Epidermal melanocyte (primary cell): ENCODE measurements around the gene RXRA.

ENCODE experiments used
- DNase-seq: peaks from one replicate; pipeline ENCODE4 v3.0.0; 2011; ENCODE audit warnings: low spot score; ENCODE audit not compliant: insufficient read length

RXRA gene

GRCh38 chr9:134449180-134449916 is 123.1 kb downstream of the RXRA start:
- peak; percentile 96 for DNase-seq

- no peak for DNase-seq
Observed at GRCh38 chr9:134451700-134452458, 125.6 kb downstream of the RXRA start.

- no peak for DNase-seq
Observed at GRCh38 chr9:134452728-134453127, 126.5 kb downstream of the RXRA start.

DNA sequence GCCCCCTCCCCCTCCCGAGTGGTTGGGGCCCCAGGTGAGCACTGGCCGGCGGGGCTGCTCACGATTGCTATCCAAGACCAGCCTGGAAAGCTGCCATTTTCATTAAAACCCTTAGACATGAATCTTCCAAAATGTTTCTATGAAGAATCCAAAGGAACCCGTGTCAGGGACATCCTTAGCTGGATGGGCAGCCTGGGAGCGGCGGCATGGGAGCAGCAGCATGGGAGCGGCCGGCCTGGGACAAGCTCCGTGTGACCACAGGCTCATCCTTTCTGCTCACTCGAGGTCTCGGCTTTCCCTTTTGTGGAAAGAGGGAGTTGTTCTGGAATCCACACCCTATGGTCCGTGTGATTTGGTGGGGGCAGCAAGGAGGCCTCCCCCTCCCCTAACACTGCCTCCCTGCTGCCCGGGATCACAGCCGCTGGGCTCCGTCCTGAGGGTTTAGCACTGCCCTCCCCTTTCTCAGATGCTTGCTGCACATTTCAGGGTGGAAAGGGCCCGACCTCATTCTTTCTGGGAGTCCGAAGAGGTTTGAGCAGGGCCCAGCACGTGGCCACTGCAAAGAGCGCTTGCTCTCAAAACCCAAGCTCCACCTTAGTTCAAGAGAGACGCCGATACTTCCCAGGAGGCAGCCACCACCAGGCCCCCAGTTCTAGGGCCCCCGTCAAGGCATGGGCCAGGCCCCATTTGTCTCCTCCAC is 127.7 kb downstream of the RXRA start:
- no peak for DNase-seq

- no peak for DNase-seq
Observed at GRCh38 chr9:134454476-134454857, 128.2 kb downstream of the RXRA start.

DNA sequence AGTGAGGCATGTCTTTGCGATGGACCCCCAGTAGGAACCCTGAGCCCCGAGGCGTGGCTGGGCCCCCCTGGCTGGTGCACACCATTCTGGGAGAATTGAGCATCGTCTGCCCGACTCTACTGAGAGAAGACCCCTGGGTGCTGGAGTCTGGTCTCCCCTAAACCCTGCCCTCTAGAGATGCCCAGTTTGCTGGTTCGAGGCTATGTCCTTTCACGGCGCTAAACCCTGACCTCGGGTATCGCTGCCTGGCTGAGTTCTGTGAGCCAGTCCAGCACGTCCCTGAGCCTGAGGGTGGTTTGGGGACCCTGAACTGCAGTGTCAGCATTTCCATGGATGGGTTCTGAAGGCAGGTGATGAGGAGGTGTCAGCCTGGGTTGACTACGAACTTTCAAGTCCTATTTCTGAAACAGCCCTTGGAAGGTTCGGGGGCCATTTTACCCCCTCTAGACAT is 128.8 kb downstream of the RXRA start:
- no peak for DNase-seq

DNA sequence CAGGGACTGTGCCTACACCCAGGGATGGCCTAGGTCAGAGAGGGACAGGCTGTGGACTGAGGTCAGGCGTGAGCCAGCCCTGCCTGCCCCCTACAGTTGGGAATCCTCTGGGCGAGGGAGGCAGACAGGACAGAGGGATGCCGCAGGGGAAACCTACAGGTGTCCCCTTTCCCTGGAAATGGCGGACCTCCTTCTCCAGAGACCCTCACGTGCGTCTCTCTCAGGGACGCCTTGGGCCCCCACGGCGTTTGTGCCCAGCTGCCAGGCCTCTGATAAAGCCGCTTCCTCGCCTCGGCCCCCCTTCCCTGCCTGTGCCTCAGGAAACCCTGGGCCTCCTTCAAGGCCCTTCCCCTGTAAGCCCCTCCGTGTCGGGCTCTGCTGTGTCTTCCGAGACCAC is 129.3 kb downstream of the RXRA start:
- DNase-seq = no peak

GRCh38 chr9:134455934-134456755 is 129.9 kb downstream of the RXRA start:
- DNase-seq = peak; percentile 84

GRCh38 chr9:134456756-134457305 is 130.6 kb downstream of the RXRA start:
- no peak for DNase-seq

- DNase-seq = no peak
Observed at GRCh38 chr9:134457321-134458206, 131.3 kb downstream of the RXRA start.

DNA sequence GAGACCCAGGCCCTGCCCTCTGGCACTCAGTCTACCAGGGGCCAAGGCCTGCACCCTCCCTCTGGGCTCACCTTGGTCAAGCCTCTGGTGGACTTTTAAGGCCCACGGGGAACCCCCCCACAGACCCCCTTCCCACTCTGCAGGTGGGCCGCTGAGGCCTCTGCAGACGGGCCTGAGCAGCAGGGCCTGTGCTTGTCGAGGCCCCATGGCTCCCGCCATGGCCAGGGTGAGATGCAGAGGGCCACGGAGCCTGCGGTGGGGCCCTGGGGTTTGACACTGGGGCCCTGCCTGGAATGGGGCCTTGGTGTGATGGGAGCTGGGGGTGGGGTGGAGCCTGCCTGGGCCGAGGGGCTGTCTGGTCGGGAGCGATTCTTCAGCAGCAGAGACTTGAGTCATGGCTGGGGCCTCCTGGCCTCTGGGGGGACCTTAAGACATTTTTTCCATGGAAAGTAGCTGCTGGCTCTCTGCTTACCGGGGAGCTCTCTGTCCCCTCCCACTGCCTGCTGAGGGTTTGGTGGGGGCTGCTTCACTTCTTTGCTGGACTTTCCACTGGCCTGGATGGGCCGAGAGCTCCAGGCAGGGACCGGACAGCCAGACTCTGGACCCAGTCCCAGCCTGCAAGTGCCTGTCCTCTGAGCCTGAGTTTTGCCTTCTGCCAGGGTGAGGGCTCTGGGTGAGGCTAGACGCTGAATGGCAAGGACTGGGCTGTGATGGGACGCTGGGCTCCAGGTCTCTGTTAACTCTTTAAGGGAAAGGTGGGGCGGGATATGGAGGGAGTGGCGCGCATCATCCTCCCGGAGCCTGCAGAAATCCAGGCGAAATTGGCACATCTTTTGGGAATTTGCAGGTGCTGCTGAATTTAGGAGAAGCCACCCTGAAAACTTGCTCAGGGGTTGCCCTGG is 132.2 kb downstream of the RXRA start:
- DNase-seq = no peak

- no peak for DNase-seq
Observed at GRCh38 chr9:134459164-134459563, 132.9 kb downstream of the RXRA start.

DNA sequence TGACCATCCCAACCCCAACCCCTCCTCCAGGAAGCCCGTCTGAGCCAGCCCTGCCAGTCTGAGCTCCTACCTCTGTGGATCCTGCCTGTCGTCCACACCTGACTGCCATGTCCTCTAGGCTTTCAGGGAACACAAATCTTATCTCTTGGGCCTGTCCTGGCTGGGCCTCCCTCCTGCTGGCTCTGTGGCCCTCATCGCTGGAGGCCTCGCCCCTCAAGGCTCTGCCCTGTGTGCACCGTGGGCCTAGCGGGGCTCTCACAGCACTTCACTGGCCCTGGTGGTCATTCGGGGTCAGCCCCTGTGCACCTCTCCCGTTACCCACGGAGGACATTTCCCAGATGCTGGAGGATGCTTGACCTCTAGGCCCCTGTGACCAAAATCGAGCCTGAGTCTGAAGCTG is 133.3 kb downstream of the RXRA start:
- DNase-seq = no peak

DNA sequence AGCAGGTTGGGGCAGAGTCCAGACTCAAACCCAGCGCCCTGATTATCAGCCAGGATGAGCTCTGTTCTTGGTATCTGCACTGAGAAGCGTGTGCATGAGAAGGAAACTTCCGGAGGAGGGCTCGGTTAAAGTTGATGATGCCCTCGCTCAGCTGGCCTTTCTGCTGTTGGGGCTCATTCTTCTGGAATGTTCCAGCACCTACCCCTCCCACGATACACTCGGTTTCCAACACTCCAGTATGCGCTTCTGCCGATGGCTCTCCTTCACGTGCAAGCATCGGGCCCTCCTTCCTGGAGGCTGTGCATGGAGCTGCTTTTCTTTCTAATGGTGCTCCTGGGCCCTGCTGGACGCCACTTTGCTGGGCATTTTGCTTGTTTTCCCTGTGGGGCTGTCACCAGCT is 134.0 kb downstream of the RXRA start:
- no peak for DNase-seq

GRCh38 chr9:134460896-134461295 is 134.6 kb downstream of the RXRA start:
- DNase-seq = no peak

DNA sequence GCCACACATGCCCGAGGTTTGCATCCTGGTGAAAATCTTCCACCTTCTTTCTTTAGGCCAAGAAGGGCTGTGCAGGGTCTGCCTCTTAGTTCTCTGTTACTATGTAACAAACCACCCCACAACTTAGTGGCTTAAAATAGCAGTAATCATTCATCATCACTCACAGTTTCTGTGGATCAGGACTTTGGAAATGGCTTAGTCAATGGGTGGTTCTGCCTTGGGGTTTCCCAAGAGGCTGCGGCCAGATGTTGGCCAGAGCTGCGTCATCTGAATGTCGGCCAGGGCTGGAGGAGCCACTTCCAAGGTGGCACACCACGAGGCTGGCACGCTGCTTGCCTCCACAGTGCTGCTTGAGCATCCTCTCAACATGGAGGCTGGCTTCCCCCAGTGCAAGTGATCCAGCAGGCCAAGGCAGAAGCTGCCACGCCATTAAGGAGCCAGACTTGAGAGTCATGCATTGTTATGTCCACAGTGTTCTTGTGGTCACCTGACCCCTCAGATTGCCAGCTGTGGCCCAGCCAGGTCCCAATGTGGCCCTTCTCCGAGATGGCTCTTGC is 135.2 kb downstream of the RXRA start:
- DNase-seq = no peak

DNA sequence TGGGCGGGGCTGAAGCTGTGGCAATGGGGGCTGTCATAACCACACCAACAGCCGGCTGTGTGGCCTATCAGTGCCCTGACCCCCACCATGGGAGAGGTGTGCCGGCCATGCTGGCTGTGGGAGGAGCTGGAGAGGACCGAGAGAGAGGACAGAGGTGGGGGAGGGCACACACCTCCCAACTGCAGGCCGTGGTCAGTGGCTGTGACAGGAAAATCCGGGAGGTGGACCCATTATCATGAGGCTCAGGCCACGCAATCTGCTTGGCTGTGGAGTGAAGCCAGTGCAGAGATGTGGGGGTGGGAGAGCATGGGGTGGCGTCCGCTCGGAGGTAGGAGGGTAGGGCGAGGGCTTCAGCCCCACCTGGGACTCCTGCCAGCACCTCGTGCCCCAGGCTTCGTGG is 136.1 kb downstream of the RXRA start:
- no peak for DNase-seq

DNA sequence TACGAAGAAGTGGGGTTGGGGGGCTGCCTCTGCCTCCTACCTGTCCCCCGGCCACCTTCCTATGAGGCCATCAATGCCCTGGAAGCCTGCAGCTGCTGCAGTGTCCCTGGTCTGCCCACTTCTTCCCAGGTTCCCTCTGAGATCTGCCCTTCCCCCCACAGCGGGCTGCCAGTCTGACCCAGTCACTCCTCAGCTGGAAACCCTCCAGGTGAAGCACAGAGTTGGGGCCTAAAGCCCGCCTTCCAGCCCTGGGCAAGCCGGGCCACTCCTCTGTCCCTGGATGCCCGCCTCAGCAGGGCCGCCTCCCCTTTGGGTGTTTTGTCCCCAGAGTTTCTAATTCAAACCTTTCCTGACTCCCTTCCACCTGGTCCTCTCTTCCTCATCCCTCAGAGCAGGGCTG is 137.0 kb downstream of the RXRA start:
- no peak for DNase-seq
